Transverse colon (tissue), 4 donors: ENCODE data around the gene MAN1B1. TPM values are rescaled to one million over a fixed set of nuclear protein-coding genes. Genes with fewer than 3 reads are reported as not detected.

ENCODE experiments used
- DNase-seq: peaks from one replicate; pipeline ENCODE4 v3.0.0-alpha.2; 2019
- H3K27ac ChIP-seq, 4 donors: fragments of 200-600 bp; sonication (generic); 2 replicates each; pipeline ENCODE4 v1.5.1; 2016 to 2018; ENCODE audit warnings: inconsistent platforms in 4 of 4
- H3K27me3 ChIP-seq: fragments of 200-600 bp; sonication (generic); 2 replicates; pipeline ENCODE4 v1.5.1; 2017; ENCODE audit warnings: inconsistent platforms
- H3K36me3 ChIP-seq, 4 donors: fragments of 200-600 bp; sonication (generic); 2 replicates each; pipeline ENCODE4 v1.5.1; 2017 to 2019; ENCODE audit warnings: inconsistent platforms in 4 of 4
- H3K4me1 ChIP-seq, 4 donors: fragments of 200-600 bp; sonication (generic); 2 replicates each; pipeline ENCODE4 v1.5.1; 2017 to 2020; ENCODE audit warnings: inconsistent platforms in 4 of 4
- H3K4me3 ChIP-seq, 4 donors: fragments of 200-600 bp; sonication (generic); 1 replicate in 1 of 4; 2 replicates in 3 of 4; pipeline versions ENCODE4 v1.5.1 to v1.6.1; 2017 to 2019; ENCODE audit warnings: inconsistent platforms in 4 of 4
- H3K9me3 ChIP-seq, 2 donors: fragments of 200-600 bp; sonication (generic); 2 replicates each; pipeline ENCODE4 v1.5.1; 2017 to 2019; ENCODE audit warnings: inconsistent platforms in 2 of 2
- CTCF ChIP-seq, 5 experiments: fragments of 200-600 bp in 3 of 5; fragments of 450-650 bp in 2 of 5; sonication (generic) in 3 of 5; IDR thresholded peaks; 1 replicate in 2 of 5; 2 replicates in 3 of 5; pipeline ENCODE4 v1.5.1; 2016 to 2017; ENCODE audit warnings: antibody characterized with exemption in 5 of 5, inconsistent platforms in 3 of 5, mild to moderate bottlenecking in 2 of 5, moderate library complexity in 1 of 5
- EP300 ChIP-seq: sonication (generic); formaldehyde crosslinking; IDR thresholded peaks from one replicate; pipeline ENCODE4 v1.6.1; 2017; ENCODE audit warnings: antibody characterized with exemption, low read depth
- POLR2A ChIP-seq: fragments of 450-650 bp; IDR thresholded peaks from one replicate; pipeline ENCODE4 v1.6.1; 2016; ENCODE audit warnings: antibody characterized with exemption, mild to moderate bottlenecking, moderate library complexity
- POLR2AphosphoS5 ChIP-seq, 3 donors: sonication (generic); formaldehyde crosslinking; IDR thresholded peaks; one replicate each; pipeline ENCODE4 v1.6.1; 2016; ENCODE audit warnings: antibody characterized with exemption in 3 of 3
- WGBS, 2 donors: methylation state at CpG; one replicate each; pipeline ENCODE4 v1.1.5; 2018; ENCODE audit warnings: low coverage in 1 of 2; 5-methylcytosine and 5-hydroxymethylcytosine counted together
- in situ Hi-C, 4 donors: fragments of 200-750 bp; cut with MboI; loops; one replicate each; pipeline versions ENCODE4 v1.15.0 to v1.15.1; 2017; ENCODE audit warnings: low sequenced_read_pairs in 3 of 4, low pct_ligation_motif_present in 1 of 4, low pct_unique_long_range_greater_than_20kb in 1 of 4
- intact Hi-C: fragments of 100-400 bp; cut with DNase I; formaldehyde crosslinking; loops from one replicate; pipeline ENCODE4 v1.15.1; 2023; ENCODE audit warnings: low total_unique reads
- total RNA-seq, 4 donors: library from RNA; depleted of rRNA; stranded (reverse); fragments of >200 nt; gene quantifications; one replicate each; pipeline ENCODE4 v1.1.0, GENCODE V29; 2016

Gene MAN1B1
- total RNA-seq, 4 donors from 2014 or later = 56.5 to 106 (median 70.0) TPM

DNA sequence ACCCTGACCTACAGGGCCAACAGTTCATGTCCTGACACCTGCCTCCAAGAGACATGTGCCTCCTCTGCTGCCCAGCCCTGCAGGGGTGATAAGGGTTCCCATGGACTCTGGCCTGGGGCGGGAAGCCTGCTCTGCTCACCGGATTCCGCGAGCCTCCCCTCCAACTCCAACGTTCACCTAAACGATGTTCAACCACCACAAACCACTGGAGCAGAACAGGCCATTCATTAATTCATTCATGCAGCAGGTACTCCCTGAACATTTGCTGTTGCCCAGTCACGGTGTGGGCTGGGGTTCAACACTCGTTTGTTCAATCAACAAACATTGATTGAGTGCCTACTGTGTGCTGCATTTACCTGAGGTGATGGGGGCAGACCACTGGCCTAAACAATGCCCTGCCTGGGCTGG is 12.8 kb upstream of the MAN1B1 start:
- intact Hi-C loops = no loop called here
- H3K27ac ChIP-seq = no peak overlapping the region
- H3K4me1 ChIP-seq = peaks cover 20 to 42% (median 33%) of the 10 kb centered on the region in 4 donors
- in situ Hi-C loops = no loop called here
- TF ChIP-seq CTCF (IDR thresholded peaks at IDR 0.05) (no peak), EP300 (no peak), POLR2AphosphoS5 (IDR thresholded peaks at IDR 0.05) (no peak), POLR2A (no peak)
- DNase-seq = no peak
- H3K36me3 ChIP-seq = no peaks in the 10 kb centered on the region
- WGBS, 2 donors = 51% methylated on average over 7 of the region's 8 CpGs; no CpG with 5 or more reads in 1 of the 2 donors
- H3K4me3 ChIP-seq = no peak overlapping the region
- no peaks in the 10 kb centered on the region for H3K9me3 ChIP-seq
- H3K27me3 ChIP-seq = peaks cover 31% of the 10 kb centered on the region

- 83 to 86% methylated on average over 2 to 12 of the region's 12 CpGs for WGBS, 2 donors
- TF ChIP-seq EP300 = no peak
- no peak for TF ChIP-seq CTCF (IDR thresholded peaks at IDR 0.05)
- TF ChIP-seq POLR2A = no peak
- TF ChIP-seq POLR2AphosphoS5 (IDR thresholded peaks at IDR 0.05) = no peak
- Histone ChIP-seq H3K4me1 (peaks cover 20 to 41% (median 30%) of the 10 kb centered on the region in 4 donors), H3K27ac (no peak overlapping the region), H3K4me3 (no peak overlapping the region), H3K27me3 (peaks cover 25% of the 10 kb centered on the region), H3K36me3 (no peaks in the 10 kb centered on the region), H3K9me3 (no peaks in the 10 kb centered on the region)
- in situ Hi-C loops = no loop called here
- no peak for DNase-seq
- intact Hi-C loops = no loop called here
These were observed 12.0 kb upstream of the MAN1B1 start for GRCh38 chr9:137074657-137075274.

GRCh38 chr9:137075275-137075775 is 11.5 kb upstream of the MAN1B1 start:
- DNase-seq = no peak
- H3K4me1 ChIP-seq = peaks cover 20 to 40% (median 30%) of the 10 kb centered on the region in 4 donors
- no peak overlapping the region for H3K27ac ChIP-seq
- in situ Hi-C loops (no loop called here), intact Hi-C loops (no loop called here)
- no peaks in the 10 kb centered on the region for H3K9me3 ChIP-seq
- WGBS, 2 donors = 81 to 89% methylated on average over 7 to 12 of the region's 12 CpGs
- no peaks in the 10 kb centered on the region for H3K36me3 ChIP-seq
- TF ChIP-seq EP300 (no peak), CTCF (IDR thresholded peaks at IDR 0.05) (no peak), POLR2AphosphoS5 (IDR thresholded peaks at IDR 0.05) (no peak), POLR2A (no peak)
- H3K27me3 ChIP-seq = peaks cover 23% of the 10 kb centered on the region
- no peak overlapping the region for H3K4me3 ChIP-seq

- peaks cover 23% of the 10 kb centered on the region for H3K27me3 ChIP-seq
- TF ChIP-seq POLR2AphosphoS5 (IDR thresholded peaks at IDR 0.05) (no peak), CTCF (IDR thresholded peaks at IDR 0.05) (no peak), EP300 (no peak), POLR2A (no peak)
These were observed 10.2 kb upstream of the MAN1B1 start for GRCh38 chr9:137076636-137077009.

More at GRCh38 chr9:137076636-137077009, 10.2 kb upstream of the MAN1B1 start:
- Histone ChIP-seq H3K9me3 (no peaks in the 10 kb centered on the region), H3K4me1 (peaks cover 16 to 32% (median 24%) of the 10 kb centered on the region in 4 donors), H3K36me3 (no peaks in the 10 kb centered on the region), H3K4me3 (peak overlapping the region in 3 of 4 donors; percentile 43 to 71 (median 45)), H3K27ac (peak overlapping the region; percentile 63 to 73 (median 66))
- no peak for DNase-seq
- intact Hi-C loops (no loop called here), in situ Hi-C loops (no loop called here)
- 58% methylated on average over 15 of the region's 15 CpGs; no CpG with 5 or more reads in 1 of the 2 donors for WGBS, 2 donors
